Neural progenitor cell (in vitro differentiated cells): Measurements from ENCODE around the gene CLECL1. TPM values are rescaled to one million over a fixed set of nuclear protein-coding genes. Genes with fewer than 3 reads are reported as not detected.

Experiments
- DNase-seq: peaks from one replicate; pipeline ENCODE4 v3.0.0-alpha.2; 2016; ENCODE audit warnings: low spot score
- H2AFZ ChIP-seq: fragments of 200-600 bp; sonication (generic); replicated peaks from 2 replicates; pipeline ENCODE4 v1.6.1; 2016; ENCODE audit warnings: antibody characterized with exemption
- H3F3A ChIP-seq: fragments of 200-600 bp; sonication (generic); 2 replicates; pipeline ENCODE4 v1.6.1; 2016; ENCODE audit warnings: antibody characterized with exemption, low read depth
- H3K27ac ChIP-seq: fragments of 200-600 bp; sonication (generic); 2 replicates; pipeline ENCODE4 v1.5.1; 2016; ENCODE audit warnings: mild to moderate bottlenecking
- H3K27me3 ChIP-seq: fragments of 200-600 bp; sonication (generic); 2 replicates; pipeline ENCODE4 v1.6.1; 2016; ENCODE audit warnings: mild to moderate bottlenecking, moderate library complexity
- H3K36me3 ChIP-seq: fragments of 200-600 bp; sonication (generic); 2 replicates; pipeline ENCODE4 v1.5.1; 2016
- H3K4me1 ChIP-seq: fragments of 200-600 bp; sonication (generic); 2 replicates; pipeline ENCODE4 v1.6.1; 2016; ENCODE audit warnings: mixed run types
- H3K4me2 ChIP-seq: fragments of 200-600 bp; sonication (generic); 2 replicates; pipeline ENCODE4 v1.6.1; 2016
- H3K4me3 ChIP-seq: fragments of 200-600 bp; sonication (generic); 2 replicates; pipeline ENCODE4 v1.5.1; 2016
- H3K79me2 ChIP-seq: fragments of 200-600 bp; sonication (generic); 2 replicates; pipeline ENCODE4 v1.6.1; 2016; ENCODE audit warnings: low read depth
- H3K9ac ChIP-seq: fragments of 200-600 bp; sonication (generic); 2 replicates; pipeline ENCODE4 v1.6.1; 2016
- H3K9me3 ChIP-seq: fragments of 200-600 bp; sonication (generic); 2 replicates; pipeline ENCODE4 v1.5.1; 2016; ENCODE audit warnings: low read depth
- H4K20me1 ChIP-seq: fragments of 200-600 bp; sonication (generic); 2 replicates; pipeline ENCODE4 v1.6.1; 2016; ENCODE audit warnings: low read depth
- H3K27ac Mint-ChIP-seq: 3 replicates; pipeline ENCODE4 v1.8.0; 2021; ENCODE audit warnings: mixed read lengths
- H3K27me3 Mint-ChIP-seq: 2 replicates; pipeline ENCODE4 v1.8.0; 2022; ENCODE audit warnings: low read depth, mild to moderate bottlenecking, inconsistent platforms, moderate library complexity, mixed read lengths; ENCODE audit not compliant: insufficient read depth
- H3K36me3 Mint-ChIP-seq: 3 replicates; pipeline ENCODE4 v1.8.0; 2021; ENCODE audit warnings: mixed read lengths
- H3K4me1 Mint-ChIP-seq: 3 replicates; pipeline ENCODE4 v1.8.0; 2021; ENCODE audit warnings: mixed read lengths
- H3K4me3 Mint-ChIP-seq: 3 replicates; pipeline ENCODE4 v1.8.0; 2021; ENCODE audit warnings: mild to moderate bottlenecking, moderate library complexity, mixed read lengths
- H3K9me3 Mint-ChIP-seq: 3 replicates; pipeline ENCODE4 v1.8.0; 2020; ENCODE audit warnings: mixed read lengths
- EZH2 ChIP-seq: fragments of 200-600 bp; sonication (generic); IDR thresholded peaks from 2 replicates; pipeline ENCODE4 v1.6.1; 2017; ENCODE audit warnings: antibody characterized with exemption, mild to moderate bottlenecking, moderate library complexity
- EZH2phosphoT487 ChIP-seq: fragments of 200-600 bp; sonication (generic); IDR thresholded peaks from 2 replicates; pipeline ENCODE4 v1.6.1; 2017; ENCODE audit warnings: antibody characterized with exemption
- total RNA-seq: library from RNA; depleted of rRNA; stranded (reverse); fragments of >200 nt; gene quantifications from 2 replicates; pipeline ENCODE4 v1.2.3, GENCODE V29; 2015; ENCODE audit warnings: low replicate concordance
- TF ChIP-seq, protein P1 (sequence below): fragments of 200-600 bp; sonication (generic); IDR thresholded peaks from 2 replicates; pipeline ENCODE4 v1.5.1; 2017; ENCODE audit warnings: antibody characterized with exemption, mild to moderate bottlenecking

Gene CLECL1
- total RNA-seq, 1 donor from 2014 or later, result not detected

DNA sequence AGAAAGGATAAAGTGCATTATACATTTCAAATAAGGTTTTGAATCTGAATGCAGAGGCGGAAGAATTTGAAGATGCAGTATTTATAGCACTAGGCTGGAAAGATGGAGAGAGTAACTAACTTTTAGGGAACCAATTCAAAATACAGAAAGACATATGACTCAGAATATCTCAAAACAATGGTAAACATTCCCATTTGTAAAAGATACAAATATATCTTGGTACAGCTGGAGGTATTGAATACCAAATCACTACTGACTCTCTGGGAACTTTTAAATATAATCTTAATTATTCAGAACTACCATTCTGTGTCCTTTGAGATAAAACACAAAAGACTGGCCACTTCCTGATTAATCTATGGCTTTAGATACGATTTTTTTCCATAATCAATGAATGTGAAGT, 22.7 kb upstream of the CLECL1 start:
- no peaks in the 10 kb centered on the region for H3F3A ChIP-seq
- no peaks in the 10 kb centered on the region for H3K9me3 Mint-ChIP-seq
- DNase-seq, result no peak
- no peaks in the 10 kb centered on the region for H3K27me3 ChIP-seq
- no peak overlapping the region for H2AFZ ChIP-seq
- H3K27ac ChIP-seq, result no peak overlapping the region
- no peak overlapping the region for H3K27ac Mint-ChIP-seq
- H3K4me1 Mint-ChIP-seq, result peaks cover 2% of the 10 kb centered on the region
- no peaks in the 10 kb centered on the region for H3K36me3 Mint-ChIP-seq
- H3K4me3 ChIP-seq, result no peak overlapping the region
- H4K20me1 ChIP-seq, result no peaks in the 10 kb centered on the region
- TF ChIP-seq EZH2, result no peak
- TF ChIP-seq, protein P1, sequence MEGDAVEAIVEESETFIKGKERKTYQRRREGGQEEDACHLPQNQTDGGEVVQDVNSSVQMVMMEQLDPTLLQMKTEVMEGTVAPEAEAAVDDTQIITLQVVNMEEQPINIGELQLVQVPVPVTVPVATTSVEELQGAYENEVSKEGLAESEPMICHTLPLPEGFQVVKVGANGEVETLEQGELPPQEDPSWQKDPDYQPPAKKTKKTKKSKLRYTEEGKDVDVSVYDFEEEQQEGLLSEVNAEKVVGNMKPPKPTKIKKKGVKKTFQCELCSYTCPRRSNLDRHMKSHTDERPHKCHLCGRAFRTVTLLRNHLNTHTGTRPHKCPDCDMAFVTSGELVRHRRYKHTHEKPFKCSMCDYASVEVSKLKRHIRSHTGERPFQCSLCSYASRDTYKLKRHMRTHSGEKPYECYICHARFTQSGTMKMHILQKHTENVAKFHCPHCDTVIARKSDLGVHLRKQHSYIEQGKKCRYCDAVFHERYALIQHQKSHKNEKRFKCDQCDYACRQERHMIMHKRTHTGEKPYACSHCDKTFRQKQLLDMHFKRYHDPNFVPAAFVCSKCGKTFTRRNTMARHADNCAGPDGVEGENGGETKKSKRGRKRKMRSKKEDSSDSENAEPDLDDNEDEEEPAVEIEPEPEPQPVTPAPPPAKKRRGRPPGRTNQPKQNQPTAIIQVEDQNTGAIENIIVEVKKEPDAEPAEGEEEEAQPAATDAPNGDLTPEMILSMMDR, result no peak
- no peak for TF ChIP-seq EZH2phosphoT487
- no peaks in the 10 kb centered on the region for H3K27me3 Mint-ChIP-seq
- H3K9me3 ChIP-seq, result no peaks in the 10 kb centered on the region
- H3K4me2 ChIP-seq, result no peak overlapping the region
- H3K79me2 ChIP-seq, result no peaks in the 10 kb centered on the region
- H3K9ac ChIP-seq, result no peak overlapping the region
- no peaks in the 10 kb centered on the region for H3K36me3 ChIP-seq
- H3K4me1 ChIP-seq, result peaks cover 1% of the 10 kb centered on the region
- no peak overlapping the region for H3K4me3 Mint-ChIP-seq

DNA sequence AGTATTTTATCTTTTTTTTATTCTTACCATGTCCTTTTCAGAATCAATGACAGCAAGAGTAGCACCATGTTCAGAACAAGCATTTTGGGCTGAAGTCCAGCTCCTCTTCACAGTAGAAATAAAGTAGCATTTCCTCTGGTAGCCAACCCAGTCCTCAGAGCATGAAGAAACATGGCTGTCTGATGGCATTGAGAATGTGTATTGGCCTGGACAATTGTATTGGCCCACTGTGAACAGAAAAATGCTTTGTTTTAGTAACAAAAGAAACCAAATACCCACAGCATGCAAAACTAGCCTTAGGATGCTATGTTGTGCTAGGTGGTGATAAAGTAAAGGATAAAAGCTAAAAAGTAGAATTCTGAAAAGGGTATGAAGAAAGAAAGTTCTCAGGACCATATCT, 22.1 kb upstream of the CLECL1 start:
- no peak overlapping the region for H3K9ac ChIP-seq
- no peaks in the 10 kb centered on the region for H3K36me3 Mint-ChIP-seq
- H3K9me3 ChIP-seq, result no peaks in the 10 kb centered on the region
- H3K27ac ChIP-seq, result no peak overlapping the region
- no peaks in the 10 kb centered on the region for H3K9me3 Mint-ChIP-seq
- H3K27me3 ChIP-seq, result no peaks in the 10 kb centered on the region
- no peak overlapping the region for H2AFZ ChIP-seq
- H3K27ac Mint-ChIP-seq, result no peak overlapping the region
- H3K36me3 ChIP-seq, result no peaks in the 10 kb centered on the region
- H3F3A ChIP-seq, result no peaks in the 10 kb centered on the region
- H4K20me1 ChIP-seq, result no peaks in the 10 kb centered on the region
- no peak overlapping the region for H3K4me3 ChIP-seq
- no peak overlapping the region for H3K4me3 Mint-ChIP-seq
- no peaks in the 10 kb centered on the region for H3K79me2 ChIP-seq
- H3K4me1 Mint-ChIP-seq, result peaks cover 2% of the 10 kb centered on the region
- TF ChIP-seq EZH2phosphoT487 (no peak), EZH2 (no peak)
- TF ChIP-seq, protein P1, result no peak
- DNase-seq, result no peak
- no peak overlapping the region for H3K4me2 ChIP-seq
- H3K27me3 Mint-ChIP-seq, result no peaks in the 10 kb centered on the region
- H3K4me1 ChIP-seq, result no peaks in the 10 kb centered on the region

DNA sequence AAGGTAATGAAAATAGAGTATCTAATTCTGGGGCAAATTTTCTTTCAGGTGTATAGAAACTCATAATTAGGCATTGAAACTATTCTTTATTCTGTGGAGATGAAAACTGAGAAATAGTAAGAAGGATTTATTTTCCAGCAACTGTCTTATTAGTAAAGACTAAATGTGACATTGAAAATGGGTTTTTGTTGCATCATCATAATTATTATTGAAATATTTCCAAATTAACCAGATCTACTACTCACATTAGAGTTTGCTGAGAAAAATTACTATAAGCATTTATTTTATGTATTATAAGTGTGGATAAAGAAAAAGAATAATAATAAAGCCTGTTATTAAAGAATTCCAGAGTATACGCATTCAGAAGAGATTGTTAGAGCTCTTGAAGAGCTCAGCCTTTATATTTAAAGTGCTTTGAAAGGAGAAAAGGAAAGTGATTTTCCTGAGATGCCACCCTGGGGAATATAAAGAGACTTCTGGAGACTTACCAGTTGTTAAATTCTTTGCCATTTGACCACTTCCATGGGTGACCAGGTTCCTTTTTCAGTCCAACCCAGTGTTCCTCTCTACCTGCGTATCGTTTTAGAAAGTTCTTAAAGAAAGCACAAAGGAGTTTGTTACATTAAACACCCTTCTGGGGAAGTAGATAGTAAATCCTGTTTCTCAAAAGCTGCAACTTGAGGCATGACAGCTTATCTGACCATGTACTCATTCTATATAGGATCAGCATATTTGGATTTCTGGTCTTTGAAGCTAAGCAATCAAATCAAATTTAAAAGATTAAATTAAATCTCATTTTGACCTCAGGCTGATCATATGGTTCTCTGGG, 21.4 kb upstream of the CLECL1 start:
- H3K36me3 ChIP-seq, result no peaks in the 10 kb centered on the region
- no peak overlapping the region for H3K4me2 ChIP-seq
- no peak overlapping the region for H2AFZ ChIP-seq

More for the DNA sequence above, 21.4 kb upstream of the CLECL1 start:
- Histone ChIP-seq H3K79me2 (no peaks in the 10 kb centered on the region), H4K20me1 (no peaks in the 10 kb centered on the region), H3K27ac (no peak overlapping the region), H3K9ac (no peak overlapping the region), H3K4me3 (no peak overlapping the region), H3K4me1 (no peaks in the 10 kb centered on the region), H3F3A (no peaks in the 10 kb centered on the region), H3K9me3 (no peaks in the 10 kb centered on the region), H3K27me3 (no peaks in the 10 kb centered on the region)
- TF ChIP-seq EZH2, result no peak
- TF ChIP-seq, protein P1, result no peak
- TF ChIP-seq EZH2phosphoT487, result no peak
- H3K4me3 Mint-ChIP-seq, result no peak overlapping the region
- H3K36me3 Mint-ChIP-seq, result no peaks in the 10 kb centered on the region
- no peak for DNase-seq
- H3K9me3 Mint-ChIP-seq, result no peaks in the 10 kb centered on the region
- peaks cover 2% of the 10 kb centered on the region for H3K4me1 Mint-ChIP-seq
- no peaks in the 10 kb centered on the region for H3K27me3 Mint-ChIP-seq
- H3K27ac Mint-ChIP-seq, result no peak overlapping the region
